ENCODE results near the gene TSSK3. TPM values are rescaled to one million over a fixed set of nuclear protein-coding genes. Genes with fewer than 3 reads are reported as not detected.

The TSSK3 gene
- total and polyA plus RNA-seq, 2 of the 8 experiments (the other 6 are each of a cell fraction or from before 2014, with no cell fraction given): 1.2 TPM

GRCh38 chr1:32329931-32330466 lies 32.3 kb upstream of the TSSK3 start (continued):
- no peak for TF ChIP-seq ASH2L (IDR thresholded peaks at IDR 0.05; ENCODE audit: low read length)
- no peak for TF ChIP-seq MAX (IDR thresholded peaks at IDR 0.05)

All from H1 (cell line).